HG03442 (cell line): ENCODE data around the gene NEUROG2.
"Not testable (repeated sequence)": the region's sequence is repeated elsewhere in the genome, so short reads cannot be mapped to it uniquely, and the experiment has no call there.

ENCODE experiments used
- ATAC-seq: cut with Tn5 transposase; IDR thresholded peaks from one replicate; pipeline ENCODE4 v1.9.1; 2021; ENCODE audit warnings: mild to moderate bottlenecking, moderate library complexity; ENCODE audit not compliant: unreplicated experiment

Gene NEUROG2

DNA sequence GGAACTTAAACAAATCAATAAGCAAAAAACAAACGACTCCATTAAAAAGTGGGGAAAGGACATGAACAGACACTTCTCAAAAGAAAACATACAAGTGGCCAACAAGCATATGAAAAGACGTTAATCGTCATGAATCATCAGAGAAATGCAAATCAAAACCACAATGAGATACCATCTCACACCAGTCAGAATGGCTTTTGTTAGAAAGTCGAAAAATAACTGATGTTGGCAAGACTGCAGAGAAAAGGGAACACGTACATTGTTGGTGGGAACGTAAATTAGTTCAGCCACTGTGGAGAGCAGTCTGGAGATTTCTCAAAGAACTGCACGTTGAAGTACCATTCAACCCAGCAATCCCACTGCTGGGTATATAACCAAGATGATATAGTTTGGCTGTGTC lies 23.7 kb downstream of the NEUROG2 start:
- ATAC-seq: no peak

DNA sequence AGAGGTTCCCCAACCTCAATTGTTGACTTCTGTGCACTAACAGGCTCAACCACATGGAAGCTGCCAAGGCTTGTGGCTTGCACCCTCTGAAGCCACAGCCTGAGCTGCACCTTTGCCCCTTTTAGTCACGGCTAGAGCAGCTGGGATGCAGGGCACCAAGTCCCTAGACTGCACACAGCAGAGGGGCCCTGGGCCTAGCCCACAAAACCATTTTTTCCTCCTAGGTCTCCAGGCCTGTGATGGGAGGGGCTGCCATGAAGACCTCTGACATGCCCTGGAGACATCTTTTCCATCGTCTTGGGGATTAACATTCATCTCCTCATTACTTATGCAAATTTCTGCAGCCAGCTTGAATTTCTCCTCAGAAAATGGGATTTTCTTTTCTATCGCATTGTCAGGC lies 25.2 kb downstream of the NEUROG2 start:
- ATAC-seq: not testable (repeated sequence)

DNA sequence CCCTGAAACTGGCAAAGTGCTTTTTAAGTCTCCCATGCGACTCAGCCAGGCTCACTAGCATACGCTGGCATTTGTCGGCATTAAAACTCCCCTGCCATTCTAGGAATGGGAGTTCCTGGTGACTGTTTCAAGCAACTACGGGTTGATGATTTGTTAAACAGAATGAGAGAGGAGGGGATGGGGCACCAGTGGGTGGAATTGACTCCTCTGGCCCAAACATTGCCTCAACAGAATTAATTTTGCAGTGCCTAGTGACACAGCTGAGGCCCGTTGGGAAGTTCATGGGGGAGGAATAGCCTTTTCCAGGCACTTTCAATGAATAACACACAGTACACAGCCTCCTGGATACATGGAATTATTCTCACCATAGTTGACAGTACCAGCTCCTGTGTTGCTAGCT lies 30.1 kb downstream of the NEUROG2 start:
- ATAC-seq: no peak

DNA sequence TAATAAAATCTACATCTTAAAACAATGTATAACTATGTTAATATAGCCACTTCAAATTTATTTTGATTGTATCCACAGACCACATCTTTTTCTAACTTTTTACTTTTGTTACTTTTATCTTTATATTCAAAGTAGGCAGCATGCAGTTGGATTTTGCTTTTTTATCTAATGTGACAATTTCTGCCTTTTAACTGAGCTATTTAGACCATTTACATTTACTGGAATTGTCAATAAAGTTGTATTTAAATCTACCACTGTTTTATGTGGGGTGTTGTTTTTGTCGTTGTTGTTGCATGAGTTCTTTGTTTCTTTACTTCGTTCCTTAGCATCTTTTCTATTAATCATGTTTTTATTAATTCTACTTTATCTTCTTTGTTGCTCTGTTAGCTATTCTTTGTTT lies 42.0 kb downstream of the NEUROG2 start:
- no peak for ATAC-seq

DNA sequence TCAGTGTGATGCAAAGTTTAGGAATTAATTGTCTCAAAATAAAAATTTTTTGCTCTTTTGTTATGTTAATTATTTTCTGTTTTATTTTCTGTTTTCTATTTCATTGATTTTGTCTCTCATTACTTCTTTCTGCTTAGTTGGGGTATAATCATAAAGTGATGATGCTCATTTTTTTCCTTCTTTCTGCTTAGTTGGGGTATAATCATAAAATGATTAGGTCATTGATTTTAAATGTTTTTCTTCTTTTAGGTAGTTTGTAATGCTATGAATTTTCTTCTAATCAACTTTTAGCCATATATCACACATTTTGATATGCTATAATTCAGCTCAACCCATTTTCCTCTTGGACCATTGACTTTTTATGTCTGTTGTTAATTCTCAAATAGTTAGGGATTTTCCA lies 43.7 kb downstream of the NEUROG2 start:
- ATAC-seq: no peak
